ENCODE data around the gene LRRC7. TPM values are rescaled to one million over a fixed set of nuclear protein-coding genes. Genes with fewer than 3 reads are reported as not detected.

The LRRC7 gene
- total and polyA plus RNA-seq, 2 of the 8 experiments (the other 6 are each of a cell fraction or from before 2014, with no cell fraction given) = 0.03 to 0.17 TPM

- Histone ChIP-seq H3K4me1 (replicated peaks in 1 of 4; ENCODE audit: control insufficient read depth in 3 of 4, insufficient read depth in 4 of 4, low read length in 3 of 4) (no peaks in the 10 kb centered on the region; a peak in 1 of 7 replicates), H2BK15ac (ENCODE audit: low read length) (no peak overlapping the region), H3K9ac (replicated peaks in 1 of 4; ENCODE audit: extremely low read depth in 1 of 4, low read depth in 3 of 4, low read length in 3 of 4) (no peak overlapping the region), H3K18ac (ENCODE audit: extremely low read depth, low read length) (no peak overlapping the region), H3K23me2 (ENCODE audit: low read depth, low read length) (no peaks in the 10 kb centered on the region), H2AK5ac (ENCODE audit: low read depth, low read length) (no peak overlapping the region), H3K79me1 (ENCODE audit: low read depth, low read length) (no peaks in the 10 kb centered on the region), H2BK20ac (ENCODE audit: low read length) (no peak overlapping the region), H4K5ac (ENCODE audit: insufficient read length, low read depth, low read length) (no peak overlapping the region), H2AFZ (ENCODE audit: low read length) (no peak overlapping the region), H4K8ac (ENCODE audit: extremely low read depth, insufficient read depth, low read length) (no peak overlapping the region), H3K56ac (replicated peaks; ENCODE audit: insufficient read length, low read depth, low read length) (no peak overlapping the region), H3K4me2 (ENCODE audit: insufficient read depth in 1 of 2, low read depth in 2 of 2, low read length in 2 of 2) (no peak overlapping the region), H4K91ac (replicated peaks; ENCODE audit: insufficient read length, low read length) (no peak overlapping the region), H3K9me3 (ENCODE audit: insufficient read depth in 2 of 2, low read depth in 1 of 2, low read length in 1 of 2) (no peaks in the 10 kb centered on the region), H3K4me3 (ENCODE audit: extremely low read depth in 1 of 4, insufficient read depth in 2 of 4, low read depth in 3 of 4, low read length in 4 of 4) (no peak overlapping the region), H2BK12ac (ENCODE audit: low read depth, low read length) (no peak overlapping the region), H3K79me2 (ENCODE audit: control insufficient read depth in 1 of 2, insufficient read depth in 2 of 2, low read length in 2 of 2) (no peaks in the 10 kb centered on the region), H3K4ac (replicated peaks; ENCODE audit: insufficient read length, low read depth, low read length) (no peak overlapping the region), H2BK5ac (ENCODE audit: low read depth, low read length) (no peak overlapping the region), H3K14ac (ENCODE audit: insufficient read length) (no peak overlapping the region), H3K27ac (ENCODE audit: low read depth, low read length) (no peak overlapping the region), H2BK120ac (replicated peaks; ENCODE audit: low read depth, low read length) (no peak overlapping the region), H3K27me3 (replicated peaks in 1 of 4; ENCODE audit: control insufficient read depth in 3 of 4, extremely low read depth in 1 of 4, insufficient read depth in 3 of 4, low read length in 3 of 4) (no peaks in the 10 kb centered on the region), H4K20me1 (replicated peaks in 1 of 2; ENCODE audit: control insufficient read depth in 1 of 2, insufficient read depth in 2 of 2, low read length in 2 of 2) (no peaks in the 10 kb centered on the region), H3K36me3 (ENCODE audit: control insufficient read depth in 2 of 4, insufficient read depth in 4 of 4, low read length in 3 of 4) (peaks cover 0 to 5% (median 0%) of the 10 kb centered on the region in 4 experiments; a peak in 1 of 8 replicates), H3K23ac (ENCODE audit: insufficient read length) (no peak overlapping the region)
- CTCF ChIA-PET (ENCODE audit: partially characterized antibody) = interaction anchor here (0.8 to 2.6 kb wide), 5 partner anchors 9 to 136 kb away, joined by 3 to 11 read pairs (median 4); no protein-coding TSS in a partner anchor
- TF ChIP-seq TAF7 (optimal IDR thresholded peaks at IDR 0.05; ENCODE audit: borderline replicate concordance, low read depth, low read length) = no peak
- TF ChIP-seq ASH2L (IDR thresholded peaks at IDR 0.05; ENCODE audit: low read length) = no peak
- TF ChIP-seq KDM4A (IDR thresholded peaks at IDR 0.05; ENCODE audit: low read depth, low read length, severe bottlenecking) = no peak
- TF ChIP-seq EP300 (IDR thresholded peaks at IDR 0.05; ENCODE audit: borderline replicate concordance in 1 of 2, low read depth in 2 of 2, low read length in 2 of 2) = no peak
- TF ChIP-seq, protein P1, sequence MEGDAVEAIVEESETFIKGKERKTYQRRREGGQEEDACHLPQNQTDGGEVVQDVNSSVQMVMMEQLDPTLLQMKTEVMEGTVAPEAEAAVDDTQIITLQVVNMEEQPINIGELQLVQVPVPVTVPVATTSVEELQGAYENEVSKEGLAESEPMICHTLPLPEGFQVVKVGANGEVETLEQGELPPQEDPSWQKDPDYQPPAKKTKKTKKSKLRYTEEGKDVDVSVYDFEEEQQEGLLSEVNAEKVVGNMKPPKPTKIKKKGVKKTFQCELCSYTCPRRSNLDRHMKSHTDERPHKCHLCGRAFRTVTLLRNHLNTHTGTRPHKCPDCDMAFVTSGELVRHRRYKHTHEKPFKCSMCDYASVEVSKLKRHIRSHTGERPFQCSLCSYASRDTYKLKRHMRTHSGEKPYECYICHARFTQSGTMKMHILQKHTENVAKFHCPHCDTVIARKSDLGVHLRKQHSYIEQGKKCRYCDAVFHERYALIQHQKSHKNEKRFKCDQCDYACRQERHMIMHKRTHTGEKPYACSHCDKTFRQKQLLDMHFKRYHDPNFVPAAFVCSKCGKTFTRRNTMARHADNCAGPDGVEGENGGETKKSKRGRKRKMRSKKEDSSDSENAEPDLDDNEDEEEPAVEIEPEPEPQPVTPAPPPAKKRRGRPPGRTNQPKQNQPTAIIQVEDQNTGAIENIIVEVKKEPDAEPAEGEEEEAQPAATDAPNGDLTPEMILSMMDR (IDR thresholded peaks at IDR 0.05; ENCODE audit: control extremely low read depth in 1 of 3, insufficient read depth in 1 of 3, low read depth in 1 of 3, low read length in 3 of 3) = no peak
- TF ChIP-seq POLR2A (IDR thresholded peaks at IDR 0.05; ENCODE audit: control extremely low read depth in 1 of 2, low read depth in 2 of 2, low read length in 2 of 2) = no peak
- DNase-seq (ENCODE audit: low read depth in 1 of 2, low spot score in 2 of 2) (no peak), FAIRE-seq (no peak)
- POLR2A ChIA-PET (ENCODE audit: partially characterized antibody) = no interaction called here
Measured at GRCh38 chr1:70140343-70140742, 572.6 kb downstream of the LRRC7 start.
